DMS153 treated with DMSO at 0.1 percent for 48 hours (cell line): Measurements from ENCODE around the gene CBLL1.

ENCODE experiments used
- DNase-seq: peaks from one replicate; lab custom pipeline; 2025; ENCODE audit not compliant: unreplicated experiment; lab: John Stamatoyannopoulos, UW

Gene CBLL1

DNA sequence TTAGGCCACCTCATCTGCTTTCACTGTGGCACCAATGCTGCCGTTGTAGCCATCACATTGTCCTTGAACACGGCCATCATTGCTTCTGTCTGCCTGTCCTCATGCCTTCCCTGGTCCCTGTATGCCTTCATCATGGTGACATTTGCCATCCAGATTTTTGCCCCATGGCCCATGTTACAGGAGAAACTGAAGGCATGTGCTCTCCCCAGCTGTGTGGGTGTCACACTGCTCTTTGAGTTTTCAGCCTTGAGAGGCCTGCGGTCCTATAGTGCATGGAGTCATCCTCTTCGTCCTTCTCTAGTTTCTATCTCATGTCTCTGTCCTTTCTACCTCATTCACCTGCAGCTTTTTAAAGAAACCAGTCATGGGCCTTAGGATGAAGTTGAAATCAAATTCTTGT lies 65.2 kb downstream of the CBLL1 start:
- no peak for DNase-seq

DNA sequence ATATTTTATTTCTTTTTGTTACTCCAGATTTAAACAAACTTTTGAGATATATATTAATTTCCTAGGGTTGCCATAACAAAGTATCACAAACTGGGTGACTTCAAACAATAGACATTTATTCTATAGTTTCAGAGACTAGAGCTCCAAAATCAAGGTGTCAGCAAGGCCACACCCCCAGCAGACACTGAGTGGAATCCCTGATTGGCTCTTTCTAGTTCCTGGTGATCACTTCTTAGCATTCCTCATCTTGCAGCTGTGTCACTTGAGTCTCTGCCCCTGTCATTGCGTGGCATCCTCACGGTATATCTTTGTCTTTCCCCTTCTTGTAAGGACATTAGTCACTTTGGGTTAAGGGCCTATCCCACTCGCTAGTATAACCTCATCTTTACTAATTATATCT lies 66.7 kb downstream of the CBLL1 start:
- DNase-seq, result no peak
